ENCODE measurements around the gene PARD3B. TPM values are rescaled to one million over a fixed set of nuclear protein-coding genes. Genes with fewer than 3 reads are reported as not detected.

The PARD3B gene
- total RNA-seq, 1 experiment from 2014 or later = 6.4 TPM

DNA sequence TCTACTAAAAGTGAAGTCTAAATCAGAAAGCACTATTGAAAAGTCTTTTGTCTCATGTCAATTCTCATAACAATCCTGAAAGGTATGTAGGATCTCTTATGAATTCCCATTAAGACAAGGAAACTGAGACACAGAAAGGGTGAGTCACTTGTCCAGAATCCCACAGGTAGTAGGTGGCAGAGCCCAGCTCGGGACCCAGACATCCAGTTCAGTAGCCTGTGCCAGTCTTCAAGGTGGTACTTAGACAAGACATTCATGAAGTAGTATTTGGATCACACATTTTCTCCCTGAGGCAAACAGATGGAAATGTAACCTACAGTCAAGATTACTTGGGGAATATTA is 14.8 kb upstream of the PARD3B start:
- Histone ChIP-seq H3K4me2 (ENCODE audit: insufficient read depth, insufficient read length, low read length) (no peak overlapping the region), H3K4me1 (ENCODE audit: insufficient read depth, low read length) (no peaks in the 10 kb centered on the region), H4K91ac (ENCODE audit: insufficient read length, low read depth, low read length) (no peak overlapping the region), H2BK12ac (ENCODE audit: insufficient read length, low read depth, low read length) (no peak overlapping the region), H3T11ph (ENCODE audit: low read length) (no peak overlapping the region), H4K5ac (ENCODE audit: insufficient read length, low read depth, low read length) (no peak overlapping the region), H2BK120ac (ENCODE audit: low read depth, low read length, poor library complexity, severe bottlenecking) (no peak overlapping the region), H2BK5ac (ENCODE audit: insufficient read length, low read length) (no peak overlapping the region), H3K18ac (ENCODE audit: insufficient read length, low read depth, low read length) (no peak overlapping the region), H3K23me2 (ENCODE audit: insufficient read length, low read depth, low read length, poor library complexity, severe bottlenecking) (no peaks in the 10 kb centered on the region), H2AFZ (ENCODE audit: low read length) (no peak overlapping the region), H3K9ac (ENCODE audit: extremely low read depth, insufficient read length, low read length) (no peak overlapping the region), H3K27ac (ENCODE audit: insufficient read length, low read depth, low read length) (no peak overlapping the region), H3K9me3 (ENCODE audit: control insufficient read depth, low read depth, low read length) (no peaks in the 10 kb centered on the region), H3K79me1 (ENCODE audit: insufficient read depth, low read depth, low read length, poor library complexity, severe bottlenecking) (no peaks in the 10 kb centered on the region), H4K20me1 (ENCODE audit: control insufficient read depth, insufficient read depth, insufficient read length) (no peaks in the 10 kb centered on the region), H3K23ac (ENCODE audit: insufficient read length, low read depth, low read length) (no peak overlapping the region), H4K8ac (replicated peaks; ENCODE audit: insufficient read length, low read depth, low read length) (no peak overlapping the region), H3K79me2 (ENCODE audit: insufficient read depth, low read length) (no peaks in the 10 kb centered on the region), H3K56ac (ENCODE audit: insufficient read length, low read depth, low read length) (no peak overlapping the region), H3K14ac (ENCODE audit: insufficient read depth, low read length) (no peak overlapping the region), H3K4ac (ENCODE audit: low read depth, low read length) (no peak overlapping the region), H2BK20ac (ENCODE audit: low read depth, low read length, poor library complexity, severe bottlenecking) (no peak overlapping the region), H2BK15ac (ENCODE audit: low read depth, low read length) (no peak overlapping the region), H2AK5ac (ENCODE audit: insufficient read length, low read length) (no peak overlapping the region), H3K27me3 (ENCODE audit: insufficient read depth, low read length) (no peaks in the 10 kb centered on the region)
- TF ChIP-seq, protein P1, sequence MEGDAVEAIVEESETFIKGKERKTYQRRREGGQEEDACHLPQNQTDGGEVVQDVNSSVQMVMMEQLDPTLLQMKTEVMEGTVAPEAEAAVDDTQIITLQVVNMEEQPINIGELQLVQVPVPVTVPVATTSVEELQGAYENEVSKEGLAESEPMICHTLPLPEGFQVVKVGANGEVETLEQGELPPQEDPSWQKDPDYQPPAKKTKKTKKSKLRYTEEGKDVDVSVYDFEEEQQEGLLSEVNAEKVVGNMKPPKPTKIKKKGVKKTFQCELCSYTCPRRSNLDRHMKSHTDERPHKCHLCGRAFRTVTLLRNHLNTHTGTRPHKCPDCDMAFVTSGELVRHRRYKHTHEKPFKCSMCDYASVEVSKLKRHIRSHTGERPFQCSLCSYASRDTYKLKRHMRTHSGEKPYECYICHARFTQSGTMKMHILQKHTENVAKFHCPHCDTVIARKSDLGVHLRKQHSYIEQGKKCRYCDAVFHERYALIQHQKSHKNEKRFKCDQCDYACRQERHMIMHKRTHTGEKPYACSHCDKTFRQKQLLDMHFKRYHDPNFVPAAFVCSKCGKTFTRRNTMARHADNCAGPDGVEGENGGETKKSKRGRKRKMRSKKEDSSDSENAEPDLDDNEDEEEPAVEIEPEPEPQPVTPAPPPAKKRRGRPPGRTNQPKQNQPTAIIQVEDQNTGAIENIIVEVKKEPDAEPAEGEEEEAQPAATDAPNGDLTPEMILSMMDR (conservative IDR thresholded peaks at IDR 0.05) = no peak
- no peak for DNase-seq
- Mint-ChIP-seq H3K36me3 (ENCODE audit: insufficient read depth in 1 of 3, low read depth in 3 of 3) (no peaks in the 10 kb centered on the region), H3K4me1 (peaks cover 12 to 14% of the 10 kb centered on the region in 2 experiments), H3K4me3 (no peak overlapping the region), H3K27me3 (ENCODE audit: low read depth) (no peaks in the 10 kb centered on the region), H3K9me3 (no peaks in the 10 kb centered on the region), H3K27ac (no peak overlapping the region)
- no CpG with 5 or more reads among the region's 1 CpG for whole genome bisulfite sequencing (ENCODE audit: extremely low coverage, insufficient read length, low lambda C conversion rate)

All from H9 (cell line).